Measurements from ENCODE around the gene FNDC1. TPM values are rescaled to one million over a fixed set of nuclear protein-coding genes. Genes with fewer than 3 reads are reported as not detected.

FNDC1 gene
- total and polyA plus RNA-seq, 2 donors (not counting 1 experiment from before 2014, with no cell fraction given): not detected

GRCh38 chr6:159142531-159142930, 26.7 kb upstream of the FNDC1 start:
- no peak overlapping the region for H3K9ac ChIP-seq (ENCODE audit: low read length)
- no peaks in the 10 kb centered on the region for H3K79me2 ChIP-seq (ENCODE audit: control insufficient read depth, insufficient read depth, low read length)
- no peak for DNase-seq
- POLR2A ChIA-PET: no interaction called here
- H3K4me3 ChIP-seq (ENCODE audit: control extremely low read depth in 1 of 5, extremely low read depth in 1 of 5, insufficient read depth in 1 of 5, low read depth in 2 of 5, low read length in 4 of 5): no peak overlapping the region
- H3K36me3 ChIP-seq (replicated peaks in 1 of 2; ENCODE audit: control extremely low read depth in 1 of 2, control insufficient read depth in 1 of 2, extremely low read depth in 1 of 2, insufficient read depth in 2 of 2, low read length in 1 of 2): no peaks in the 10 kb centered on the region
- WGBS (ENCODE audit: insufficient coverage): no CpG with 5 or more reads among the region's 2 CpGs
- H3K9me3 ChIP-seq (ENCODE audit: control extremely low read depth in 1 of 3, control insufficient read depth in 2 of 3, insufficient read depth in 1 of 3, low read length in 2 of 3): peaks cover 0 to 15% (median 0%) of the 10 kb centered on the region in 3 donors
- H3K27me3 Mint-ChIP-seq: peaks cover 6% of the 10 kb centered on the region
- intact Hi-C loops (cut with micrococcal nuclease): no loop called here
- CTCF ChIA-PET: interaction anchor here (2.7 to 31.6 kb wide), 3 partner anchors 8 to 131 kb away, joined by 13 to 1002 read pairs (median 728); partner anchors contain the start of gene RSPH3
- no peak overlapping the region for H3K27ac ChIP-seq (ENCODE audit: low read length in 2 of 2)
- peaks cover 5% of the 10 kb centered on the region for H3K4me1 Mint-ChIP-seq
- H3K4me2 ChIP-seq (replicated peaks; ENCODE audit: low read depth, low read length, poor library complexity, severe bottlenecking): no peak overlapping the region
- no peaks in the 10 kb centered on the region for H3K4me1 ChIP-seq (ENCODE audit: control insufficient read depth in 2 of 2, insufficient read depth in 2 of 2, low read length in 2 of 2)
- peaks cover 3% of the 10 kb centered on the region for H3K9me3 Mint-ChIP-seq (ENCODE audit: insufficient read depth)
- ATAC-seq (ENCODE audit: low read depth): no peak
- H3K4me3 Mint-ChIP-seq: no peak overlapping the region
- no peak for TF ChIP-seq CTCF (IDR thresholded peaks at IDR 0.05)
- TF ChIP-seq EZH2 (IDR thresholded peaks at IDR 0.05; ENCODE audit: borderline replicate concordance, insufficient read depth, low read depth, low read length, poor library complexity, severe bottlenecking): no peak
- H3K27ac Mint-ChIP-seq: no peak overlapping the region
- no peaks in the 10 kb centered on the region for H4K20me1 ChIP-seq (ENCODE audit: control insufficient read depth, insufficient read depth, low read length, poor library complexity, severe bottlenecking)
- H2AFZ ChIP-seq (ENCODE audit: insufficient read depth, low read depth, low read length, poor library complexity, severe bottlenecking): no peak overlapping the region
- H3K27me3 ChIP-seq (replicated peaks in 1 of 4; ENCODE audit: control extremely low read depth in 1 of 4, control insufficient read depth in 3 of 4, insufficient read depth in 4 of 4, low read length in 3 of 4): no peaks in the 10 kb centered on the region

- H3K27ac ChIP-seq (ENCODE audit: low read length in 2 of 2): no peak overlapping the region
- no peak overlapping the region for H3K4me2 ChIP-seq (replicated peaks; ENCODE audit: low read depth, low read length, poor library complexity, severe bottlenecking)
- no peaks in the 10 kb centered on the region for H4K20me1 ChIP-seq (ENCODE audit: control insufficient read depth, insufficient read depth, low read length, poor library complexity, severe bottlenecking)
- no peak overlapping the region for H3K4me3 ChIP-seq (ENCODE audit: control extremely low read depth in 1 of 5, extremely low read depth in 1 of 5, insufficient read depth in 1 of 5, low read depth in 2 of 5, low read length in 4 of 5)
- CTCF ChIA-PET: interaction anchor here (1.0 to 4.6 kb wide), 7 partner anchors 13 to 151 kb away, joined by 3 to 39 read pairs (median 3); partner anchors contain the start of gene RSPH3
- POLR2A ChIA-PET: no interaction called here
- peaks cover 3 to 4% of the 10 kb centered on the region in 2 donors for H3K4me1 ChIP-seq (ENCODE audit: control insufficient read depth in 2 of 2, insufficient read depth in 2 of 2, low read length in 2 of 2)
- no peaks in the 10 kb centered on the region for H3K36me3 ChIP-seq (replicated peaks in 1 of 2; ENCODE audit: control extremely low read depth in 1 of 2, control insufficient read depth in 1 of 2, extremely low read depth in 1 of 2, insufficient read depth in 2 of 2, low read length in 1 of 2)
- no peaks in the 10 kb centered on the region for H3K9me3 Mint-ChIP-seq (ENCODE audit: insufficient read depth)
- no peak overlapping the region for H3K9ac ChIP-seq (ENCODE audit: low read length)
- H3K4me3 Mint-ChIP-seq: no peak overlapping the region
- H3K9me3 ChIP-seq (ENCODE audit: control extremely low read depth in 1 of 3, control insufficient read depth in 2 of 3, insufficient read depth in 1 of 3, low read length in 2 of 3): peaks cover 0 to under 1% (median 0%) of the 10 kb centered on the region in 3 donors
- intact Hi-C loops (cut with micrococcal nuclease): no loop called here
- ATAC-seq (ENCODE audit: low read depth): no peak
- no peak overlapping the region for H2AFZ ChIP-seq (ENCODE audit: insufficient read depth, low read depth, low read length, poor library complexity, severe bottlenecking)
- no peaks in the 10 kb centered on the region for H3K79me2 ChIP-seq (ENCODE audit: control insufficient read depth, insufficient read depth, low read length)
- H3K4me1 Mint-ChIP-seq: peaks cover 5% of the 10 kb centered on the region
- DNase-seq: no peak
- 67% methylated on average over 3 of the region's 6 CpGs for WGBS (ENCODE audit: insufficient coverage)
- peaks cover 5% of the 10 kb centered on the region for H3K27me3 Mint-ChIP-seq
- H3K27me3 ChIP-seq (replicated peaks in 1 of 4; ENCODE audit: control extremely low read depth in 1 of 4, control insufficient read depth in 3 of 4, insufficient read depth in 4 of 4, low read length in 3 of 4): no peaks in the 10 kb centered on the region
- H3K27ac Mint-ChIP-seq: no peak overlapping the region
- TF ChIP-seq EZH2 (IDR thresholded peaks at IDR 0.05; ENCODE audit: borderline replicate concordance, insufficient read depth, low read depth, low read length, poor library complexity, severe bottlenecking) (no peak), CTCF (IDR thresholded peaks at IDR 0.05) (no peak)
Observed at GRCh38 chr6:159148641-159149040, 20.6 kb upstream of the FNDC1 start.

Measured in B cell (primary cell).